NT2/D1 (cell line): ENCODE data around the gene SLC2A4RG.

Experiments
- SUZ12 ChIP-seq: IDR thresholded peaks from 2 replicates; pipeline ENCODE4 v1.6.1; 2011; ENCODE audit not compliant: insufficient read length, insufficient read depth; ENCODE audit errors: extremely low read depth
- YY1 ChIP-seq: IDR thresholded peaks from 2 replicates; pipeline ENCODE4 v1.6.1; 2011; ENCODE audit not compliant: insufficient read length, insufficient read depth

GRCh38 chr20:63756648-63756991 lies 17.0 kb downstream of the SLC2A4RG start:
- TF ChIP-seq SUZ12 (no peak), YY1 (no peak)
